Immature natural killer cell (primary cell): ENCODE measurements around the gene GPR26. TPM values are rescaled to one million over a fixed set of nuclear protein-coding genes. Genes with fewer than 3 reads are reported as not detected.

ENCODE experiments used
- DNase-seq, 3 donors: peaks; one replicate each; pipeline ENCODE4 v3.0.0; 2022; ENCODE audit warnings: mixed read lengths in 1 of 3
- H3K27ac Mint-ChIP-seq, 6 donors: one replicate each; pipeline ENCODE4 v1.8.0; 2020; ENCODE audit warnings: mixed read lengths in 6 of 6, mild to moderate bottlenecking in 5 of 6, inconsistent platforms in 4 of 6, moderate library complexity in 3 of 6
- H3K27me3 Mint-ChIP-seq, 3 donors: one replicate each; pipeline ENCODE4 v1.8.0; 2020 to 2021; ENCODE audit warnings: low read depth in 3 of 3, mild to moderate bottlenecking in 3 of 3, mixed read lengths in 3 of 3, moderate library complexity in 3 of 3, inconsistent platforms in 1 of 3
- H3K36me3 Mint-ChIP-seq, 3 donors: one replicate each; pipeline ENCODE4 v1.8.0; 2020; ENCODE audit warnings: mixed read lengths in 3 of 3, inconsistent platforms in 2 of 3, mild to moderate bottlenecking in 2 of 3
- H3K4me1 Mint-ChIP-seq, 2 donors: one replicate each; pipeline ENCODE4 v1.8.0; 2020; ENCODE audit warnings: inconsistent platforms in 2 of 2, mild to moderate bottlenecking in 2 of 2, mixed read lengths in 2 of 2, moderate library complexity in 1 of 2
- H3K4me3 Mint-ChIP-seq, 5 donors: one replicate each; pipeline ENCODE4 v1.8.0; 2020; ENCODE audit warnings: mild to moderate bottlenecking in 5 of 5, mixed read lengths in 5 of 5, inconsistent platforms in 3 of 5, moderate library complexity in 3 of 5
- H3K9me3 Mint-ChIP-seq, 6 donors: one replicate each; pipeline ENCODE4 v1.8.0; 2020; ENCODE audit warnings: mild to moderate bottlenecking in 6 of 6, mixed read lengths in 6 of 6, inconsistent platforms in 4 of 6, moderate library complexity in 3 of 6
- polyA plus RNA-seq, 3 donors: library from polyadenylated mRNA; unstranded; fragments of 300-500 nt; fragmentation: Illumina TruSeq; gene quantifications; one replicate each; pipeline ENCODE4 v1.2.3, GENCODE V29; 2021

GPR26 gene
- polyA plus RNA-seq, 3 donors from 2014 or later, result not detected

DNA sequence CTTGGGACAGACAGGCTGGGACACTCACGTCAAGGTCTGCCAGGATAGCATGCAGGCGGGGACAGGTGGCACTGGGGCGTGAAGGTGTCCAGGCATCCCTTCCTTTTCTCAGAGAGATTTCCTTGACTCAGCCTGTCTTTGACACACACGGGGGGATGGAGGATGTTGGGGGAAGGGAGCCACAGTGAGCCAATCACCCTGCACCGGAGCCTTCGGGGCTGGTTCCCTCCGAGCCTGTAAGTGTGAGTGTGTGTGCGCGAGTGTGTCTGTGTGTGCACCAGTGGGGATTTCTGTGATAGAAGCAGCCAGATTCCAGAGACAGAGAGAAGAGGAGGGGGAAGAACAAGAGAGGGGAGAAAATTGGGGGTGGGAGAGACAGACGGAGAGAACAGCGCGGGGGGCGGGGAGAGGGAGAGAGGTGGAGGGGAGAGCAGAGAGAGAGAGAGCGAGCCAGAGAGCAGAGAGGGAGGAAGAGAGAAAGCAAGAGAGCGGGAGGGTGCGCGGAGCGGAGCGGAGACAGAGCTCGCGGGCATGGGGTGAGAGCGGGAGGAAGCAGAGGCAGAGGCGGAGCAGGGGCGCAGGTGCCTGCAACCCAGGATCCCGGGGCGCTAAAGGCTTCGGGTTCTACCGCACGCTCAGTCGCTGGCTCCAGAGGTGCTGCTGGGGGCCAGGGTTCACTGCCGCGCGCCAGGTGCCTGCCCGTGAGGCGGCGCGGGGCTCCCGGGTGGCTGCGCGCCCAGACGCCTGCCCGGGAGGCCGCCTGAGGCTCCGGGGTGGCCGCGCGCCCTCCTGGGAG, 466 bp upstream of the GPR26 start:
- no peak for DNase-seq
- Mint-ChIP-seq H3K9me3 (no peaks in the 10 kb centered on the region), H3K4me1 (no peaks in the 10 kb centered on the region), H3K27me3 (peaks cover 6 to 11% (median 8%) of the 10 kb centered on the region in 3 donors), H3K27ac (no peak overlapping the region), H3K4me3 (no peak overlapping the region), H3K36me3 (peaks cover 0 to 3% (median 0%) of the 10 kb centered on the region in 3 donors)

DNA sequence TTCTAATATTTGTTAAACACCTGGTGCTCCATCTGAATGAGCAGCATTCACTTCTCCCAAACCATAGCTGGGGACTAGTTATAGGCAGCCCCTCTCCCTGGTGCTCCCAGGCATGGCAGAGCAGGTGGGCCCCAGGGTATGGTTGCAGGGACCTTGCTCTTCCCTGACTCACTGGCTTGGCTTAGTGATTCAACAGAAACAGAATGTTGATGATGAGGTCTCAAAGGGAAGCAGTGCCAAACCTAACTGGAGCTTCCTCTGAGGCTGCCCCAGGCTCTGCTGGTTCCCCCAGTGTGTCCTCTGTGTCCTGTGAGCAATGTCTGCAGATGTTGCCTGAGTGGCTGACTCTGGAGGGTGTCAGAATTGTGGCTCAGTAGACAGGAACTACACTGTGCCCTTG, 3.7 kb downstream of the GPR26 start:
- DNase-seq, result no peak
- Mint-ChIP-seq H3K27me3 (peaks cover 5 to 6% (median 6%) of the 10 kb centered on the region in 3 donors), H3K4me3 (no peak overlapping the region), H3K27ac (no peak overlapping the region), H3K9me3 (no peaks in the 10 kb centered on the region), H3K36me3 (no peaks in the 10 kb centered on the region), H3K4me1 (no peaks in the 10 kb centered on the region)

DNA sequence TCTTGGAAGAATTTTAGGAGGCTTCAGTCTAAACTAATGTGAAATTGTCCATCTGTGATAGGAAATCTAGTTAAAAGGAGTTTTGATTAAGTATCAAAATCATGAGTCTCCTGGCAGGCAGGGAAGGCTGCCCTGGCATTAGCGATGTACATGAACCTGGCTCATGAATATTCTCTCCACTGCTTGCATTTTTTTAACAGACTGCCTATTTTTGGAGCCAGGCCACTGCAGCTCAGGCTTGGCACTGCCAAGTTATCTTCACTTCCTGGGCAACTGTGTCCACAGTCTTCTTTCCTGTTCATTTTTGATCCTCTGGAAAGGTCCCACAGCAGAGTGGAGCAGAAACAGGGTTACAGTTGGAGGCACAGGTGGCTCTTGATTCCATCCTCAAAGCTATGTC, 7.0 kb downstream of the GPR26 start:
- Mint-ChIP-seq H3K4me1 (no peaks in the 10 kb centered on the region), H3K36me3 (no peaks in the 10 kb centered on the region), H3K9me3 (no peaks in the 10 kb centered on the region), H3K27me3 (peaks cover 0 to 7% (median 6%) of the 10 kb centered on the region in 3 donors), H3K4me3 (no peak overlapping the region), H3K27ac (no peak overlapping the region)
- no peak for DNase-seq

DNA sequence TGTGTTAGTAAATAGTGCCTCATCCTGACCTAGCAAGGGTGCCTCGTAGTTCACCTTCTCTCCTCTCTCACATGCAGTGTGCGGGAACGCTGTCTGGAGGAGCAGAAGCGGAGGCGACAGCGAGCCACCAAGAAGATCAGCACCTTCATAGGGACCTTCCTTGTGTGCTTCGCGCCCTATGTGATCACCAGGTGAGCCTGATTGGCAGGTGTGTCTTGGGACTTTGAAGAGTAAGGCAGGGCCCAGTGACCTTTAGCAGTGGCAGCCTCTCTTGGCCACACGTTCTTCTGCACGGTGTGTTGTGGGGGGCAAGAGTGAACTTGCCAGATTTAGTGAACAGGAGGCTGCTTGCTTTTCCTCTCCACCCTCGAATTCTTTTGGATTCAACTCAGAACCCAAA, 8.6 kb downstream of the GPR26 start:
- Mint-ChIP-seq H3K4me1 (no peaks in the 10 kb centered on the region), H3K27me3 (peaks cover 0 to 7% (median 6%) of the 10 kb centered on the region in 3 donors), H3K36me3 (no peaks in the 10 kb centered on the region), H3K4me3 (no peak overlapping the region), H3K27ac (no peak overlapping the region), H3K9me3 (no peaks in the 10 kb centered on the region)
- DNase-seq, result no peak

DNA sequence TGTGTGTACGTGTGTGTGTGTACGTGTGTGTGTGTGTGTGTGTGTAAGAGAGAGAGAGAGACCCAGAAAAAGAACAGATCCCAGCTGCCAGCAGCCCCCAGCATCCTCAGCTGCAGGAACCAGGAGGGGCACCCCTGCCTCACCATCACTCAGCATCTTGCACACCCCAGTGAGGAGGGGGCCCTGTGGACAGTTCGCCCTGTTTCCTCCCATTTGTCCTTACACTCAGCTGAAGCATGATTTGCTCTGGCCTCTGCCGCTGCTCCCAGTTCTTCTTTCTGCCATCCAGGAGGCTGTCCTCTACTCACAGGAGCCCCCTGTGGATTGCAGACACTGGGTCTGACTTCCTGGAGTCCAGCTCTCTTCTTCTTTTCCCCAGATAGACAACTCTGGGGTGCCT, 9.7 kb downstream of the GPR26 start:
- no peak for DNase-seq
- Mint-ChIP-seq H3K36me3 (no peaks in the 10 kb centered on the region), H3K4me1 (no peaks in the 10 kb centered on the region), H3K27ac (no peak overlapping the region), H3K9me3 (no peaks in the 10 kb centered on the region), H3K4me3 (no peak overlapping the region), H3K27me3 (peaks cover 0 to 3% (median 2%) of the 10 kb centered on the region in 3 donors)

DNA sequence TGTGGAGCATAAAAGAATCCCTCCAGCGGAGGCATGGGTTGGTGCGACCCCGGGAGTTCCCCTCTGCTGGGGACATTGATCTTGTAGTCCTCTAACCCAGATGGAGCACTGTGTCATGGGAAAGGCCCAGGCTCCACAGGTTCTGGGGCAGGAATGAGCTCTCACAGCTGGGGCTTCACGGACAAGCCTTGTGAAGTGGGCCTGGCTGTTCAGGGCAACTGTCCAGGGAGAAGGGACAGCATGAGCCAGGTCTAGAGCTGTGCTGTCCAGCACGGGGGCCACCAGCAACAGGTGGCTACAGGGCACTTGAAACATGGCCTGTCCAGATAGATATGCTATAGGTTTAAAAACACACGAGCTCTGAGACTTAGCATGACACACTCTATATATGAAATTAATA, 11.4 kb downstream of the GPR26 start:
- DNase-seq, result no peak
- Mint-ChIP-seq H3K27me3 (peaks cover 0 to 3% (median 2%) of the 10 kb centered on the region in 3 donors), H3K9me3 (no peaks in the 10 kb centered on the region), H3K4me1 (no peaks in the 10 kb centered on the region), H3K27ac (no peak overlapping the region), H3K36me3 (no peaks in the 10 kb centered on the region), H3K4me3 (no peak overlapping the region)

DNA sequence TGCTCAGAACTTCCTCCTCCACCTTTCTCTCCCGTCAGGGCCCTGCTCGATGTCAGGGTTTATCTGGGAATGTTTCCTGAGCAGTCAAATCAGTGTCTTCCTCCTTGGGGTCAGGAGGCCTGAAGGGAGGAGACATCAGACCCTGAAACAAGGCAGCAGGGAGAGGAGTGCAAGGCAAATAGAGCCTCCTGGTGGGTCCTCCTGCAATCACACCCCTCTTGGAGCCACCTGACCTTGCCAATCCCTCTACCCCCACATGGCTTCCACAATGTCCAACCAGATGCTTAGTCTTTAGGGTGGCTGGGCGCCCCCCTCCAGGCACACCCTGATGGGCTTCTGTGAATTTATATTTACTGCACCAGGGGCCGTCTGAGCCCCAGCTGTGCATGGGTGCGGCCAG, 12.2 kb downstream of the GPR26 start:
- Mint-ChIP-seq H3K4me1 (no peaks in the 10 kb centered on the region), H3K27me3 (peaks cover 0 to 4% (median 2%) of the 10 kb centered on the region in 3 donors), H3K9me3 (no peaks in the 10 kb centered on the region), H3K36me3 (no peaks in the 10 kb centered on the region), H3K27ac (no peak overlapping the region), H3K4me3 (no peak overlapping the region)
- no peak for DNase-seq

DNA sequence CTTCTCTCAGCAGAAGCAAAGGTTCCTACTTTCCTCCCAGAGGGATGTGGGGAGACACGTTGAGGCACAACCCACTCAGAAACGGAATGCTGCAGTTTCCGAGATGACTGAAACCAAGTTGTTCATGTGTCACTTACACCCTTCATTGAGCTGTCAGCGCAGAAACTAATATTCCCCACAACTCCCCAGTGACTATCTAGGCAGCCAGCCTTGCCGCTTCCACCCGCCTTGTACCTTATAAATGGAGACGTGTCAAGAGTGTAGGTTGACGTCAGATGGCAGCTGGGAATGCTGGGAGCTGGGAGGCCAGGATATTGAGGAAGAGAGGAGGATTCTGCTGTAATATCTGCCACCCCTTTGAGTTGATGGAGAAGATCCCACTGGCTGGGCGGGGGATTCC, 15.1 kb downstream of the GPR26 start:
- peaks cover 2 to 4% (median 2%) of the 10 kb centered on the region in 3 donors for H3K27me3 Mint-ChIP-seq
- DNase-seq, result no peak
- no peaks in the 10 kb centered on the region for H3K36me3 Mint-ChIP-seq
- no peak overlapping the region for H3K4me3 Mint-ChIP-seq
- no peaks in the 10 kb centered on the region for H3K9me3 Mint-ChIP-seq
- no peak overlapping the region for H3K27ac Mint-ChIP-seq
- H3K4me1 Mint-ChIP-seq, result no peaks in the 10 kb centered on the region

DNA sequence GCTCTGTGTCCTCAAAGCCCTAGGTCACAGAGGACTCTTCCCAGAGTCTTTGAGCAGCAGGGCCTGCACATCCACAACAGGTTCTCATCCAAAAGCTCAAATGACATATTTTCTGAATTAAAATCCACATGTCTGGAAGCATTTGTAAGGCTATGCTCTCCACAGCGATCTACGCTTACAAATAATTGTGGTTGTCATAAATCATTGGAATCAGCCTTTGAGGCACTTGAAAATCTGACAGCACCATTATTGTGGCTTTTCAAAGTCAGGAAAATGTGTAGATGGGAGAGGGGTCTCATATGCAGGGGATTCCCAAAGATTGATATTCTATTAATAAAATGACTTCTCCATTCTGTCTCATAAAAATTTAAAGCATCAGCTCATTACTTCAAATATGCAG, 16.3 kb downstream of the GPR26 start:
- H3K9me3 Mint-ChIP-seq, result no peaks in the 10 kb centered on the region
- no peaks in the 10 kb centered on the region for H3K36me3 Mint-ChIP-seq
- H3K4me1 Mint-ChIP-seq, result no peaks in the 10 kb centered on the region
- no peak overlapping the region for H3K4me3 Mint-ChIP-seq
- no peak for DNase-seq
- no peak overlapping the region for H3K27ac Mint-ChIP-seq
- peaks cover 2 to 4% (median 2%) of the 10 kb centered on the region in 3 donors for H3K27me3 Mint-ChIP-seq

DNA sequence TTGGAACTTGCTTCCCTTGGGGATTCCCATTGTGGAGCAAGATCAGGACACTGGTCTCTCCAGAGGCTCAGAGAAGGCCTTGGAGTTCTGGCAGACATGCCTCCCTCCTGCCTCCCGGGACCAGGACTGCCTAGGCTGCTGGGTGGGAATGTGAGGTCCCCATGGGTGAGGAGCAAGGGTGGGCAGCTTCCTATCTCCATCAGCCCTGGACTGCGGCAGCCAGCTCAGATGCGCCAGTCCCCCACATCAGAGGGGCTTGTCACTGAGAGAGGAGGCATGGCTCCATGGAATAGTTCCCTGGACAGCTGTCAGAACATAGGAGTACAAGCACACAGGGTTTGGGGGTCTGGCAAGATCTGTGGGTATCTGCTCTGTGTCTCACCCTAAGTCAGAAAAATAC, 17.3 kb downstream of the GPR26 start:
- Mint-ChIP-seq H3K27me3 (peaks cover 2 to 4% (median 2%) of the 10 kb centered on the region in 3 donors), H3K4me1 (no peaks in the 10 kb centered on the region), H3K4me3 (no peak overlapping the region), H3K9me3 (no peaks in the 10 kb centered on the region), H3K36me3 (no peaks in the 10 kb centered on the region), H3K27ac (no peak overlapping the region)
- no peak for DNase-seq

DNA sequence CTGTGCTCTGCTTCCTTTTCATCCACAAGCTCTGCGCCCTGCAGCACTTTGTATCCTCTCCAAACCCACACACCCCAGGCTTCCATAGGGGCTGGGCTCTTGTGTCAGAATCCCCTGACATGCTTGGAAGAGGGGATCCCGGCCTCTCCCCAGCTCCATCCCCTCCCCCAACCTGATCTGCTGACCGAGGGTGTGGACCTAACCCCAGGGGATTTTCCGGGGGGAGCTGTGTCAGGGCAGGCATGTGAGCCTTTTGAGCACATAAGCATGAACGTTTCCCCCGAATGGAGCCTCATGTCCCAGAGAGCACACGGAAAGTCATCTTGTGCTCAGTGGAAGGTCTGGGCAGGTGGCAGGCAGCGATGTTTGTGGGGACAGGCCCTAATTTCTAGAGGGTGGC, 17.7 kb downstream of the GPR26 start:
- Mint-ChIP-seq H3K9me3 (no peaks in the 10 kb centered on the region), H3K4me3 (no peak overlapping the region), H3K4me1 (no peaks in the 10 kb centered on the region), H3K27me3 (peaks cover 2 to 4% (median 2%) of the 10 kb centered on the region in 3 donors), H3K27ac (no peak overlapping the region), H3K36me3 (no peaks in the 10 kb centered on the region)
- DNase-seq, result no peak

DNA sequence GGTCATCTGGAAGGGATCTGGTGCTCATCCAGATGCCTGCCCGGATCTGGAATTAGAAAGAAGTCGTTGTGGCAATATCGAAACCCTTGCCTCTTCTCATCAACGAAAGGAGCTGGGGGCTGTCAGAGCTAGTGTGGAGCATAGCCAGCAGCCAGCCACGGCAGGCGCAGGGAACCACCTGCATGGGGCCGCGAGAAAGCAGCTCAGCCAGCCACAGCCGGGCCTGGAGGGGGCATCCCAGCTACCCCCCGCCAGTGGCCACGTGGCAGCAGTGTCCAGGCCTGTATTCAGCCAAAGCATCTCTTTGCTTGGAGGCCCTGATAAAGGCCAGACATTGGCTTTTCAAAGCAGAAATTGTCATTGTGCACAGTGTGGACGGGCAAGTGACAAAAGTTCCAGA, 19.1 kb downstream of the GPR26 start:
- Mint-ChIP-seq H3K4me3 (no peak overlapping the region), H3K27ac (no peak overlapping the region), H3K36me3 (no peaks in the 10 kb centered on the region), H3K9me3 (no peaks in the 10 kb centered on the region), H3K4me1 (no peaks in the 10 kb centered on the region), H3K27me3 (peaks cover 2 to 4% (median 2%) of the 10 kb centered on the region in 3 donors)
- no peak for DNase-seq

DNA sequence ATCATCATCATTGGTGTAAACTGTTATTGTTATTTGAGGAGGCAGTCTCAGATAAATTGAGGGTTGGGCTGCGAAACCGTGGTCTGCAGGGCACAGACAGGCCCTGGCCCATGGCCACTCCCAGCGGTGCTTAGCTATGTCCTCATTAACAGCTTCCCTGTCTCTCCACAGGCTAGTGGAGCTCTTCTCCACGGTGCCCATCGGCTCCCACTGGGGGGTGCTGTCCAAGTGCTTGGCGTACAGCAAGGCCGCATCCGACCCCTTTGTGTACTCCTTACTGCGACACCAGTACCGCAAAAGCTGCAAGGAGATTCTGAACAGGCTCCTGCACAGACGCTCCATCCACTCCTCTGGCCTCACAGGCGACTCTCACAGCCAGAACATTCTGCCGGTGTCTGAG, 21.6 kb downstream of the GPR26 start:
- H3K4me3 Mint-ChIP-seq, result no peak overlapping the region
- no peaks in the 10 kb centered on the region for H3K36me3 Mint-ChIP-seq
- H3K9me3 Mint-ChIP-seq, result no peaks in the 10 kb centered on the region
- H3K27me3 Mint-ChIP-seq, result peaks cover 1 to 4% (median 2%) of the 10 kb centered on the region in 3 donors
- DNase-seq, result no peak
- H3K27ac Mint-ChIP-seq, result no peak overlapping the region
- no peaks in the 10 kb centered on the region for H3K4me1 Mint-ChIP-seq

DNA sequence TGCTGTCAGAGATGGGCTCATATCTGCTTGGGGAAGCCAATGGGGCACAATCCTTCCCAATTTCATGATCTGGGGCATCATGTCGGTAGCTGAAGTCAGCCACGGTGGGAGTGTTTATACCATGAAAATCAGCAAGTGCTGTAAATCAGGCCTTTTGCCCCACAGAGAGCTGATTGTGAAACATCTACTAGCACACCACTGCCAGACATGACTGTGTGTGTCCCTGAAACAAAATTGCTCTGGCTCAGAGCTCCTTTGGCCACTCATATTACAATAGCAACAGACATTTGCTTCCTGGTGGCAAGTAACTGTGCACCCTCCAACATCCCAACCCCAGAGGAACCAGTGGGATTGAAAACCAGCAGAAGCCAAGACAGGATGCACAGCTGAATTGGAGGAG, 23.7 kb downstream of the GPR26 start:
- Mint-ChIP-seq H3K4me3 (no peak overlapping the region), H3K27ac (no peak overlapping the region), H3K4me1 (no peaks in the 10 kb centered on the region), H3K9me3 (peaks cover 0 to 2% (median 0%) of the 10 kb centered on the region in 6 donors), H3K27me3 (peaks cover 1 to 5% (median 2%) of the 10 kb centered on the region in 3 donors), H3K36me3 (no peaks in the 10 kb centered on the region)
- DNase-seq, result no peak

DNA sequence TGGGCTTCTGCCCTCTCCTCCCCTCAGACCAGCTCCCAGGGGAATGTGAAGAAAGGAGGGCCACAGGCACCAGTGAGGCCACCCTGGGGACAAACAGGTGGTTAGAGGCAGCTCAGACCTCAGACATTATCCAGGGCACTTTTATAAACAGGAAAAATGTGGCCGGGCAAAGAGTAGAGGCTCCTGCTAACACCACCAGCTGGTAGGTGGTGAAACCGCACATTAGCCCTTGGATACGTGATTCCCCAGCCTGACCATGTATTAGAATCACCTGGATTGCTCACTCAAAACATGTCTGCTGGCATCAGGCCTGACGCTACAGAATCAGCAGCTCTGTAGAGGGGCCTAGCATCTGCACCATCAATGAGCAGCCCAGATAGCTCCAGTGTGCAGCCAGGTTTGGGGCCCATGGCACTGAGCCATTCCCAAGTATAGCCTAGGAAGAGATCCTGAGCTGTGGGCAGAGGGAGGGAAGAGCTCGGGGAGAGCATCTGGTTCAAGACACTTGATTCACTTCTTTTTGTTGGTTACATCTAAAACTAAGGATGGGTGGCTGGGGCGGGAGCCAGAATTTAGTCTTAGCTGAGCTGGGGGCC, 37.1 kb downstream of the GPR26 start:
- H3K4me3 Mint-ChIP-seq, result no peak overlapping the region
- H3K9me3 Mint-ChIP-seq, result no peaks in the 10 kb centered on the region
- H3K27ac Mint-ChIP-seq, result no peak overlapping the region

More for the DNA sequence above, 37.1 kb downstream of the GPR26 start:
- peaks cover 0 to 2% (median 0%) of the 10 kb centered on the region in 3 donors for H3K27me3 Mint-ChIP-seq
- no peak for DNase-seq
- no peaks in the 10 kb centered on the region for H3K36me3 Mint-ChIP-seq
- H3K4me1 Mint-ChIP-seq, result no peaks in the 10 kb centered on the region
